HepG2 (cell line): Measurements from ENCODE around the gene GEMIN2. TPM values are rescaled to one million over a fixed set of nuclear protein-coding genes. Genes with fewer than 3 reads are reported as not detected.

ENCODE experiments used
- ADNP ChIP-seq: sonication (generic); formaldehyde crosslinking; IDR thresholded peaks from 2 replicates; pipeline ENCODE4 v1.4.0; 2020; ENCODE audit warnings: missing genetic modification reagents
- BHLHE40 ChIP-seq: IDR thresholded peaks from 2 replicates; pipeline ENCODE4 v1.6.1; 2011; ENCODE audit warnings: low read length, improper control_type of control experiment
- CBX1 ChIP-seq: IDR thresholded peaks from one replicate; pipeline ENCODE4 v1.6.1; 2016; ENCODE audit warnings: antibody characterized with exemption, low read depth
- CREB1 ChIP-seq, 2 experiments: fragments of 450-650 bp in 1 of 2; IDR thresholded peaks; 2 replicates each; pipeline ENCODE4 v1.6.1; 2016 to 2017; ENCODE audit warnings: control low read depth in 1 of 2, mild to moderate bottlenecking in 1 of 2, missing compliant biosample characterization in 1 of 2, missing genetic modification characterization in 1 of 2
- GLI4 ChIP-seq: sonication (generic); formaldehyde crosslinking; IDR thresholded peaks from 2 replicates; pipeline ENCODE4 v1.5.1; 2020; ENCODE audit warnings: missing genetic modification reagents, mild to moderate bottlenecking, moderate library complexity, borderline replicate concordance
- KDM1A ChIP-seq: IDR thresholded peaks from 2 replicates; pipeline ENCODE4 v1.6.1; 2016; ENCODE audit warnings: missing compliant biosample characterization
- MTF1 ChIP-seq: sonication (generic); formaldehyde crosslinking; IDR thresholded peaks from 2 replicates; pipeline ENCODE4 v1.5.0; 2020; ENCODE audit warnings: missing genetic modification reagents
- SKI ChIP-seq: fragments of 450-650 bp; IDR thresholded peaks from one replicate; pipeline ENCODE4 v1.6.1; 2018; ENCODE audit warnings: mild to moderate bottlenecking; ENCODE audit not compliant: partially characterized antibody
- SMARCE1 ChIP-seq: fragments of 450-650 bp; IDR thresholded peaks from 2 replicates; pipeline ENCODE4 v1.6.1; 2017; ENCODE audit warnings: borderline replicate concordance
- ZIK1 ChIP-seq: sonication (generic); formaldehyde crosslinking; IDR thresholded peaks from 2 replicates; pipeline ENCODE4 v1.5.0; 2020; ENCODE audit warnings: mild to moderate bottlenecking, low read depth, missing genetic modification reagents, borderline replicate concordance
- ZMYM4 ChIP-seq: sonication (generic); formaldehyde crosslinking; IDR thresholded peaks from 2 replicates; pipeline ENCODE4 v1.8.1; 2023; ENCODE audit warnings: mild to moderate bottlenecking, missing genetic modification reagents
- ZNF652 ChIP-seq: IDR thresholded peaks from 2 replicates; pipeline ENCODE4 v1.6.1; 2016; ENCODE audit warnings: low read depth, borderline replicate concordance
- ZNF674 ChIP-seq: sonication (generic); formaldehyde crosslinking; IDR thresholded peaks from 2 replicates; pipeline ENCODE4 v1.5.0; 2020; ENCODE audit warnings: low read depth, mild to moderate bottlenecking, missing genetic modification reagents
- ZNF775 ChIP-seq: sonication (generic); formaldehyde crosslinking; IDR thresholded peaks from 2 replicates; pipeline ENCODE4 v1.4.0; 2020; ENCODE audit warnings: missing genetic modification reagents, mild to moderate bottlenecking, moderate library complexity, borderline replicate concordance
- ZNF83 ChIP-seq: sonication (generic); formaldehyde crosslinking; IDR thresholded peaks from 2 replicates; pipeline ENCODE4 v1.4.0; 2020; ENCODE audit warnings: missing genetic modification reagents, mild to moderate bottlenecking, borderline replicate concordance
- polyA plus RNA-seq, 8 experiments: library from polyadenylated mRNA; depleted of rRNA in 3 of 8; stranded (reverse) in 7 of 8; unstranded in 1 of 8; fragments of >200 nt; fragmentation: Illumina TruSeq in 4 of 8; extraction: Trizol in 4 of 8; gene quantifications; 2 replicates each; pipeline versions ENCODE4 v1.2.1 to v1.2.3, GENCODE V29; 2011 to 2016; ENCODE audit warnings: low read depth in 4 of 8, missing spikeins in 1 of 8, mixed read lengths in 1 of 8; ENCODE audit not compliant: insufficient read depth in 1 of 8
- total RNA-seq, 5 experiments: library from RNA; depleted of rRNA; stranded (reverse); fragments of >200 nt; fragmentation: Illumina TruSeq; extraction: Trizol; gene quantifications; 2 replicates each; pipeline ENCODE4 v1.2.3, GENCODE V29; 2016; ENCODE audit warnings: low read depth in 1 of 5
- TF ChIP-seq, protein P1 (sequence below): IDR thresholded peaks from 2 replicates; pipeline ENCODE4 v1.6.1; 2016; ENCODE audit warnings: low read depth, borderline replicate concordance
- TF ChIP-seq, protein P2 (sequence below): fragments of 450-650 bp; IDR thresholded peaks from 2 replicates; pipeline ENCODE4 v1.6.1; 2017; ENCODE audit warnings: mild to moderate bottlenecking
- TF ChIP-seq, protein P3 (sequence below): sonication (generic); formaldehyde crosslinking; IDR thresholded peaks from 2 replicates; pipeline ENCODE4 v1.4.0; 2020; ENCODE audit warnings: mild to moderate bottlenecking, missing genetic modification reagents
- TF ChIP-seq, protein P4 (sequence below): sonication (generic); formaldehyde crosslinking; IDR thresholded peaks from 2 replicates; pipeline ENCODE4 v1.4.0; 2020; ENCODE audit warnings: mild to moderate bottlenecking, missing genetic modification reagents

The GEMIN2 gene
- total and polyA plus RNA-seq, 2 of the 13 experiments (the other 11 are each of a cell fraction or from before 2014, with no cell fraction given): 54.8 to 110 TPM

DNA sequence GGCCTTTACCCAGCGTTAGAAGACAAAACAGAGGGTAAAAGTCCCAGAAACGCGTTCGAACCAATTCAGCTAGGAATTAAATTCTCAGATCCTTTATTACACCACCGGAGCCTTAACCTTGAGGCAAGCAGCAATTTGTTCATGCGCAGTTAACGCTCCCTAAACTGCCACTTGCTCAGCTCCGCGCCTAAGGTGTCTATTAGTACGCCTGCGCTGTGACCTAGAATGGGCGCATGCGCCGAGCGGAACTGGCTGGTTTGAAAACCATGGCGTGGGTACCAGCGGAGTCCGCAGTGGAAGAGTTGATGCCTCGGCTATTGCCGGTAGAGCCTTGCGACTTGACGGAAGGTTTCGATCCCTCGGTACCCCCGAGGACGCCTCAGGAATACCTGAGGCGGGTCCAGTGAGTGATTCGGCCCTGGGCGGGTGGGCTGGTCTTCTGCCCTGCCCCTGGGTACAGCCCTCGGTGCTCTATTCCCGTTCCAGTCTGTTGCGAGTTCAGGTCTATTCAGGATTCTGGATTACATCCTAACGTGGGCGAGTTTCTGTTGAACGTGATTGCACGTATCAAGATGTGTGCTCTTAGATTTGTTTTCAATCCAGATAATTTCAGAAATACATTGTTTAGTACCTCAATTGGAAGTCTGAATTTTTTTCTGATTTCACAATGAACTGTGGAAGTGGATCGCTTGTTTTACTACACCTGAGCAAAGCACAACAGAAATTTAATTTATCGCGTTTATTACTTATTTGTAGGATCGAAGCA lies at the start of gene GEMIN2 (continued):
- TF ChIP-seq ZIK1: peak; percentile 96
- TF ChIP-seq, protein P1, sequence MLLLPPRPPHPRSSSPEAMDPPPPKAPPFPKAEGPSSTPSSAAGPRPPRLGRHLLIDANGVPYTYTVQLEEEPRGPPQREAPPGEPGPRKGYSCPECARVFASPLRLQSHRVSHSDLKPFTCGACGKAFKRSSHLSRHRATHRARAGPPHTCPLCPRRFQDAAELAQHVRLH (CRISPR knock-in tag): peak; percentile 86; the same call in 1 of the 2 replicates
- peak; percentile 97 for TF ChIP-seq ZMYM4
- peak; percentile 57; the same call in 1 of the 2 replicates for TF ChIP-seq GLI4 (CRISPR knock-in tag)
- TF ChIP-seq, protein P2, sequence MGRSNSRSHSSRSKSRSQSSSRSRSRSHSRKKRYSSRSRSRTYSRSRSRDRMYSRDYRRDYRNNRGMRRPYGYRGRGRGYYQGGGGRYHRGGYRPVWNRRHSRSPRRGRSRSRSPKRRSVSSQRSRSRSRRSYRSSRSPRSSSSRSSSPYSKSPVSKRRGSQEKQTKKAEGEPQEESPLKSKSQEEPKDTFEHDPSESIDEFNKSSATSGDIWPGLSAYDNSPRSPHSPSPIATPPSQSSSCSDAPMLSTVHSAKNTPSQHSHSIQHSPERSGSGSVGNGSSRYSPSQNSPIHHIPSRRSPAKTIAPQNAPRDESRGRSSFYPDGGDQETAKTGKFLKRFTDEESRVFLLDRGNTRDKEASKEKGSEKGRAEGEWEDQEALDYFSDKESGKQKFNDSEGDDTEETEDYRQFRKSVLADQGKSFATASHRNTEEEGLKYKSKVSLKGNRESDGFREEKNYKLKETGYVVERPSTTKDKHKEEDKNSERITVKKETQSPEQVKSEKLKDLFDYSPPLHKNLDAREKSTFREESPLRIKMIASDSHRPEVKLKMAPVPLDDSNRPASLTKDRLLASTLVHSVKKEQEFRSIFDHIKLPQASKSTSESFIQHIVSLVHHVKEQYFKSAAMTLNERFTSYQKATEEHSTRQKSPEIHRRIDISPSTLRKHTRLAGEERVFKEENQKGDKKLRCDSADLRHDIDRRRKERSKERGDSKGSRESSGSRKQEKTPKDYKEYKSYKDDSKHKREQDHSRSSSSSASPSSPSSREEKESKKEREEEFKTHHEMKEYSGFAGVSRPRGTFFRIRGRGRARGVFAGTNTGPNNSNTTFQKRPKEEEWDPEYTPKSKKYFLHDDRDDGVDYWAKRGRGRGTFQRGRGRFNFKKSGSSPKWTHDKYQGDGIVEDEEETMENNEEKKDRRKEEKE: no peak
- TF ChIP-seq MTF1 (CRISPR knock-in tag): no peak
- TF ChIP-seq CBX1: peak; percentile 98
- TF ChIP-seq KDM1A (CRISPR knock-in tag): no peak; the same call in 1 of the 2 replicates
- no peak for TF ChIP-seq CREB1 (IDR thresholded peaks at IDR 0.05)
- no peak for TF ChIP-seq CREB1 (CRISPR knock-in tag; IDR thresholded peaks at IDR 0.05)
- no peak for TF ChIP-seq SMARCE1
- no peak for TF ChIP-seq SKI
- TF ChIP-seq, protein P3, sequence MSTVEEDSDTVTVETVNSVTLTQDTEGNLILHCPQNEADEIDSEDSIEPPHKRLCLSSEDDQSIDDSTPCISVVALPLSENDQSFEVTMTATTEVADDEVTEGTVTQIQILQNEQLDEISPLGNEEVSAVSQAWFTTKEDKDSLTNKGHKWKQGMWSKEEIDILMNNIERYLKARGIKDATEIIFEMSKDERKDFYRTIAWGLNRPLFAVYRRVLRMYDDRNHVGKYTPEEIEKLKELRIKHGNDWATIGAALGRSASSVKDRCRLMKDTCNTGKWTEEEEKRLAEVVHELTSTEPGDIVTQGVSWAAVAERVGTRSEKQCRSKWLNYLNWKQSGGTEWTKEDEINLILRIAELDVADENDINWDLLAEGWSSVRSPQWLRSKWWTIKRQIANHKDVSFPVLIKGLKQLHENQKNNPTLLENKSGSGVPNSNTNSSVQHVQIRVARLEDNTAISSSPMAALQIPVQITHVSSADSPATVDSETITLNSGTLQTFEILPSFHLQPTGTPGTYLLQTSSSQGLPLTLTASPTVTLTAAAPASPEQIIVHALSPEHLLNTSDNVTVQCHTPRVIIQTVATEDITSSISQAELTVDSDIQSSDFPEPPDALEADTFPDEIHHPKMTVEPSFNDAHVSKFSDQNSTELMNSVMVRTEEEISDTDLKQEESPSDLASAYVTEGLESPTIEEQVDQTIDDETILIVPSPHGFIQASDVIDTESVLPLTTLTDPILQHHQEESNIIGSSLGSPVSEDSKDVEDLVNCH (CRISPR knock-in tag): peak; percentile 93; the same call in 1 of the 2 replicates
- no peak for TF ChIP-seq ADNP (CRISPR knock-in tag)
- no peak for TF ChIP-seq BHLHE40
- TF ChIP-seq ZNF674 (CRISPR knock-in tag): no peak
- TF ChIP-seq ZNF83 (CRISPR knock-in tag): peak; percentile 99; the same call in 1 of the 2 replicates
- TF ChIP-seq, protein P4, sequence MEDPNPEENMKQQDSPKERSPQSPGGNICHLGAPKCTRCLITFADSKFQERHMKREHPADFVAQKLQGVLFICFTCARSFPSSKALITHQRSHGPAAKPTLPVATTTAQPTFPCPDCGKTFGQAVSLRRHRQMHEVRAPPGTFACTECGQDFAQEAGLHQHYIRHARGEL (CRISPR knock-in tag): no peak
- TF ChIP-seq ZNF775 (CRISPR knock-in tag): peak; percentile 34; the same call in 1 of the 2 replicates
- peak; percentile 44; the same call in 1 of the 2 replicates for TF ChIP-seq ZNF652 (CRISPR knock-in tag)
